ENCODE measurements around the gene TMEM132C.

Gene TMEM132C

DNA sequence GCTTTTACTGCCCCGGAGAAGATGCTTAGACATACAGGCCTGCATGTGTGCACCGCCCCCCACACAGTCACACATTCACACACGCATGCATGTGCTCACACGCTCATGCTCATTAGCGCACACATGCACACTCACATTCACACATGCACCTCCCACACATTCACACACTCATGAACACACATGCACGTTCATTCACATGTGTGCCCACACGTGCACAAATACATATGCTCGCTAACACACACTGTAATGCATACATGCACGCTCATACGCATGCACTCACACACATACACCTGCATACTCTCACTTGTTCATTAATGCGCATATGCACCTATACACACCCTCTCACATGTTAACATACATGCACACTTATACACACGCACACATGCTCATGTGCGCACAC is 21.9 kb downstream of the TMEM132C start:
- no peak for DNase-seq

DNA sequence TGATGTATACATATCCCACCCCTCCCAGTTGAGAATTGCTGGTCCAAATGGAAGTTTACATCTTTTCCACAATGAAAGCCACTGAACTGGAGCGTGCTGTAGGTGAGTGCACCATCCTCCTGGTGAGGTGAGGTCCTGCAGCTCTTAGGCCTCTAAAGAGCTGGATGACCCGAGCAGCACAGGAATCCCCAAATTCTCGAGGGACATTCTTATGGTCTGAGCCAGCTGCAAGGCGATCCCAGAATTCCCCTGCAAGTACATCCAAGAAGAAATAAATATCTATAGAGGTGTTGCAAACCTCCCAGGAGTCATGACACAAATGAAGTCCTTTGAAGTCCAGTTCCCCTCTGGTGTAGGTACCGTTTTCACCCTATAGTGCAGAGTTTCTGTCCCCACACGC is 24.0 kb downstream of the TMEM132C start:
- no peak for DNase-seq

DNA sequence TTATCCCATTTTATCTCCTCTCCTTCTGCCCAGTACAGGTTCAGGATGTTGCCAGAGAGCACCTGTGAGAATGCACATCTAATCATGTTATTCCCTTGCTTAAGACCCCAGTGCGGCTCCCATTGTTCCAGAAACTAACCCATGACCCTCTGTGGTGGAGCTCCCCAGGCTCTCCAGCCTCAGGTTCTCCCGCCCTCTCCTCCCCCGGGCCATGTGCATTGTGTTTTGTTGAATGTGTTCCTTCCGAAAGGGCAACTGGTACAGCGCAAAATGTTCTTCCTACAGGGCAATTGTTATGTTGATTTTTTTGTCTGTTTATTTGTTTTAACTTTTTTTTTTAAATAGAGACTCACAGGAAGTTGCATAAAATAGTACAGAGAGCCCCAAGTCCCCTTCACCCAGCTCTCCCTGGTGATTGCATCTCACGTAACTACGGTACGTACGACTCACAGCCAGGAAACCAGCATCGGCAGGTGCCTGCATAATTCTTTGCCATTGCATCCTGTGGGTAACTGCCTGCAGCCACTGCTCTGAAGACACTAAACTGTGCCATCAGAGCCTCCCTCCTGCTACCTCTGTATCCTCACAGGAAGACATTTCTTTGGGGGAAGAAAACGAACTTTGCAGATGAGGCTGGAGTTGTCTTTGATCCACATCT is 31.2 kb downstream of the TMEM132C start:
- DNase-seq = no peak

DNA sequence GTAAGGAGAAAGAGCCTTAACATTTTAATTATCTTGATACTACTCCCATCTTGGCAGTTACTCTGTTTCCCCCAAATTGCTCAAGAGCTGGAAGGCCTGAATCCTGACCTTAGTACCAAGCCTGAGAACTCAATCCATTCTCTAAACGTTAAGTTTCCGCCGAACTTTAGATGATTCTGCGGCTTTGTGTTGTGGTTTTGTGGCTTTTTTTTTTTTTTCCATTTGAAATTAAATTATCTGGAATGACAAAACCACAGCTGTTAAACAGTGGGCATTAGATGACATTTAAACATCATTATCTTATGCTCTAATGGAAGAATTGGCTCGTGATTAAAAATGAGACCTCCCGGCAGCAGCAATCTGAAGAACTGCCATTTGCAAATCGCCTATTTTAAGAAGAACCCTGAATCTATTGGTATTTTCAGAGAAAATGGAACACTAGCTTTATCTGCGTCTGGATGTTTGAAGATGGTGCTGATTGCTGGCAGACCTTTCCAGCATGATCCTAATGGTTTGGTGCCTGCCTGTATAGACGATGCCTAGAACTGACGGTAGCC is 38.4 kb downstream of the TMEM132C start:
- DNase-seq = no peak

DNA sequence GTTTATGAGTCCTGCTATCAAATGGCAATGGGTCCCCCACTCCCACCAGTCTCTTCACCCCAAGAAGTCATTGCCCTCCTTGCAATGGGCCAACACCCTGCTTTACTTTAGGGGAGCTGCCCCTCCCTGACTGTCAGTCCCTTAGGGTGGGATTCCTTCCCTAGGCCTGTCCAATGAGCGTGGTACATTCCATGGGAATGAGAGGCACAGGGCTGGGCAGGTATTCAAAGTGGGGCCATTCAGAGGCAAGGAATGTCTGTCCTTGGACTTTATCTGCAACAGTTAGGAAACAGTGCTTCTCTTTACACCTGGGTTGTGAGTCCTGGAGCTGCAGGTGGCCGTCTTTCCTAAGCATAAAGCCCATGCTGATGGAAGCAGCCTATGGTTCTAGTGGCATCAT is 40.8 kb downstream of the TMEM132C start:
- no peak for DNase-seq

DNA sequence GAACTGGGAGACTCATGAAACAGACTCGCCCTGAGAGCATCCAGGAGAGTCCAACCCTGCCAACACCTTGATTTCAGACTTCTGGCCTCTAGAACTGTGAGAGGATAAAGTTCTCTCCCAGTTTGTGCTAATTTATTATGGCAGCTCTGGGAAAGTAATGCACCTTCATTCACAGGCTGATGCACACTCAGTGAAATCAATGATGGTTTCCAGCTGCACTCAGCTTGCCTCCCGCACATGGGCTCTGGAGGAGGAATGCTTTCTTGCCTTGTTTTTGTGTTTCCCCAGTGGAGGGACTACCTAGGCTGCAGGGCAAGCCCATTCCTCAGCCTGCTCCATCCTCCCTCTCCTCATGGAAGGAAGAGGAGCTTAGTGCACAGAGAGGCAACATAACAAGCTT is 45.7 kb downstream of the TMEM132C start:
- no peak for DNase-seq

DNA sequence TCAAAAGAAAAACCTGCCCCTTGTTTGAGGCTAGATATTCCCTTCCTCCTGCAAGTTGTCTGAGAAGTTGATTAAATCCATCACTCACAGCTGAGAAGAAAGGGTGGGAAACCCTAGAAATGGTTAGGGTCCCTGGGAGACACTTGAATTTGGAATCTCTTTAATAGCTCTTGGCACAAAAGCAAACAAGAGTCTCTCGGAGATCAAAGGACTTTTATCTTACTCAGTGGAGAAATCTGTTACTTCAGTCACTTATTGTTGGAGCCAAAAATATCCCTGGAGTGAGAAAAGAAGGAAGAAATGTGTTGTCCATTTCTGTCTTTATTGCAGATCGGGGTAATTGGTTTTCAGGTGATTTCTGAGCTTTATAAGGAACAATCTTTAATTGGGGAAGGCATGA is 47.0 kb downstream of the TMEM132C start:
- no peak for DNase-seq

DNA sequence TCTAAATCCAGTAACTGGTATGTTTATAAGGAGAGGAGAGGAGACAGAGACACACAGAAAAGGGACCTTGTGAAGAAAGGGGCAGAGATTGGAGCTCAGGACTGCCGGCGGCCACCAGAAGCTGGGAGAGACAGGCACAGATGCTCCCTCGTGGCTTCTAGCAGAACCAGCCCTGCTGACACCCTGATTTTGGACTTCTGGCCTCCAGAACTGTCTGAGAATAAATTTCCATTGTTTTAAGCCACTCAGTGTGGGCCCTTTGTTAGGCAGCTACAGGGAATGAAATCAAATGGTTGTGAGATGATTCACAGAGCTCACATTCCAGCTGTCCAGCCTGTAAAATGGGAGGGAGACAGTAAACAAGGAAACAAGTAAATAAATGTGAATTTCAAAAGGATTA is 47.6 kb downstream of the TMEM132C start:
- DNase-seq = no peak

DNA sequence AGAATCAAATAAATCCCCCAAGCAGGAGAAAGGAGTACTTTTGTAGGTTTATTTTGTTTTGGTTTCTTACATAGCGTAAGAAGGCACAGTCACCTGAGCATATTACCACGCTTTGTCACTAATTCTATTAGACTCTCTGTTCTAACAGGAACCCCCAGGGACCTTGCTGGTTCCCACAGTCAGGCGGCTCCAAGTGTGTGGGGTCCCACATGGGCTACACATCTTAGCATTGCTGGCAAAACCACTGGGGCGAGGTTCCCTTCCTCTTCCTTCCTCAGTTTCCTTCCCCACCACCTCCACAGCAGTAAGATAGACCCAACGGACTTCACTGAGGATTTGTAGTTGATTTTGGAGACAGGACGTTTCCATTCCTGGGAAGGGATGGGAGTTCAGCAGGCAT is 49.1 kb downstream of the TMEM132C start:
- DNase-seq = no peak

DNA sequence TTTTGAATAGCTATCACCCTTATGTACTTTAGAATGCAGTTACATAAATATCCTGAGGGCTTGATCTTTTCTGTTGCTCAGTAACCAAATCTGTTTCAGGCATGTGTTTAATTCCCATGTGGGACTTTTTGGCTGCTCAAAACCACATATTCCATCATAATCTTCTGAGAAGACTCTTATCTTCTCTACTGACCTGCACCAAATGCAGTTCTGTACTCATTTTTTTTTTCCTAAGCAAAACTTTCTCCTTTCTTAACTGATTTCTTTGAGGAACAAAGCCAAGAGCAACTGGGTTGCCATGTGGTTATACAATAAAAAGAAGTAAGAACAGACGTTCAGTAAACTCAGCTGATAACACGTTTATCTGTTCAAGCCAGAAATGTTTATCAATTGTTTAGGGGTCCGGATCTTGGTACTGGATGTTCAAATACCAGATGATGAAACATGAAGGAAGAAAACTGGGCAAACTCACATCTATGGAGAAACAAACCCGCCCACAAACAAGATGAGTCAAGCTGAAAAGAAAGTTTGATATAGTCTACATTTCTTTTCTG is 50.1 kb downstream of the TMEM132C start:
- DNase-seq = no peak

DNA sequence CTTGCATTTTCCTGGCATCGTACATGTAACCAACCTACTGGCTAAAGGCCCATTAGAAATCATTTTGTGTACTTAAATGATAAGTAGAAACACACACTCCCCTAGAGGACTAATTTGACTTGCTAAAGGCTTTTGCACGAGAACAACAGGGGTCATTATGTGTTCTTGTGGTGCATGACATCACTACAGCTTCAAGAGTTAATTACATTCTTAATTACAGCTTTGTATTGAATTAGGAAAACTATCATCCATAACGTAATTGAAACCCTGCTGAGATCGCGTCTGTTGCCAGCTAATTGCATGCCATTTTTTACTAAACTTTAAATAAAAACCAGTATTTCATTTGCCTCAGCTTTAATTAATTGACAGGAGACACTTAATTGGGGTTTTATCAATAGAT is 51.4 kb downstream of the TMEM132C start:
- DNase-seq = no peak

DNA sequence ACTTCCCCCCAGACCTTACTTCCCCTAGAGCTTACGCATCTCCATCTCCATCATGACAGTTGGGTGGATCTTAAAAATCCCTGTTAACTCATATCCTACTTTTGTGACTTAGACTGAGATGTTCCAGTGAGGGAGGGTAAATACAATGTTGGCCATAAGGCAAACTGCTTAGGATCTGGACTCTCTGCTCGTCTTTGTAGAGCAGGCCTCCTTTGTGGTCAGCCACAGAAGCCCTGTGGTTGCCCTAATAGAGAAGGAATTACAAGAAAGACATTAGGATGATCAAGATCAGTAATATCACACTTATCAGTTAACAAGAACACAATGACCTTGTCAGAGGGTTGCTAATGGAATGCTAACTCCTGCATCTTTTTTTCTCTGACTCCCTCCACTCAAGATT is 52.0 kb downstream of the TMEM132C start:
- no peak for DNase-seq

DNA sequence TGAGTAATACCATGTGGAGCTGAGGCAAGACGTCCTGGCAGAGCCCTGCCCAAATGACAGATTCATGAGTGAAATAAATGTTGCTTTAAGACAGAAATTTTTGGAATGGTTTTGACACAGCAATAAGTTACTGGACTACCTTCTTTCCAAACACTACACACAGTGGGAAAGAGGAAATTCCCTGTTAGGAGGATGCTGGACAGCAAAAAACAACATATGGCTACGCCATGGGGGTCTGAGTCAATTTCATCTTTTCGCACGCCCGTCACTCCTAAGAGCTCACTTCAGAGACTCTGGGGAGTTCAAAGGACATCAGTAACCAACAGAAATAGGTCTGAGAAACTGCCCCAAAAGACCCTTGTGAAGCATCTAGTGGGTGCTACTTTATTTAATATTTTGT is 55.4 kb downstream of the TMEM132C start:
- no peak for DNase-seq

DNA sequence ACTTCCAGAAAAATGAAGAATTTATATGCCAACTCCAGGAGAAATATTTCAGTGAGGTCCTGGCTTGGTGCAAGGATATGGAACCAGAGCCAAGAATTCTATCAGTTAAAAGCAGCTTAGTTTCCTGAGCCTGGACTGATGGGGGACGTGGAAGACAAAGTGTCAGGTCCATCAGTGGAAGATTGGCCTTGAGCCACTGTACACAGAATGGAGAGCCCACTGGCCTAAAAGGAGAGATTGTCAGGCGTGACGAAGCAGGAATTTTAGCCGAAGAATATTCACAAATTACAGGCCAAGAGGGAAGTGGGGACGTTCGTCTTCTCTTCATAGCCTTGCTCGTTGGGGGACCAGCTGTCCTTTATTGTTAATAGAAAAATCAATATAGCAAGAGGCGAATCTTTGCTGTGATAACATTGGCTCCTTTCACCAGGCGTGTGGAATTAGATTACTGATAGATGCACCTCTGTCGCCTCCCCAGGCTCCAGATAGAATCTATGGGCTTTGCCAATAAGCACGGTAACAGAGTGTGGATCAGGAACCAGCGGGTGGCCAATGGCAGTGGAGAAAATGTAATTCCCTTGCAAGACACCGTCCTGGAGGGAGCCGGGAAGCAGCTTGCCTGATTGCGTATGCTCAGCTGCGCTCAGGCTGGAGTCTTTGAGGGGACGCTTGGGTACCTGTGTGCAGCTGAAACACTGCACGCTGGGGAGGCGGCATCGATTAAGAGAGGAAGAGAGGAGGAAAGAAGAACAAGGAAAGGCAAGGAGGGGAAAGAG is 56.4 kb downstream of the TMEM132C start:
- DNase-seq = no peak

DNA sequence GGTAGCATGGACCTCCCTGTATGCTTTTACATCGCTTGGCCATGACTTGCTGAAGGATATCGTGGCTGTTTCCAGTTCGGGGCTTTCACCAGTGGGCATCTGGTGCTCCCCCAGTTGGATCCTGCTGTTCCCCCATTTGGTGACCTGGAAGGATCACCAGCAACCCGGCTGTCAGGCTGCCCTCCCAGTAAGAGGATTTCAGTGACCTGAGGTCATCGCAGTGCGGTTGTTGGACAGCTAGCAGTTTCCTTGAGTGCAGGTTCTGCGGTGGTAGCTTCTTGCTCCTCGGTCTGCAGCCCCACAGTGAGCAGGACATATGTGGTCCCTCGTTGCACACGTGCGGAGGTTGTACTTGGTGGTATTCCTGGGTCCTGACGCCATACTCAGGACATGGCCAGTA is 58.7 kb downstream of the TMEM132C start:
- no peak for DNase-seq

DNA sequence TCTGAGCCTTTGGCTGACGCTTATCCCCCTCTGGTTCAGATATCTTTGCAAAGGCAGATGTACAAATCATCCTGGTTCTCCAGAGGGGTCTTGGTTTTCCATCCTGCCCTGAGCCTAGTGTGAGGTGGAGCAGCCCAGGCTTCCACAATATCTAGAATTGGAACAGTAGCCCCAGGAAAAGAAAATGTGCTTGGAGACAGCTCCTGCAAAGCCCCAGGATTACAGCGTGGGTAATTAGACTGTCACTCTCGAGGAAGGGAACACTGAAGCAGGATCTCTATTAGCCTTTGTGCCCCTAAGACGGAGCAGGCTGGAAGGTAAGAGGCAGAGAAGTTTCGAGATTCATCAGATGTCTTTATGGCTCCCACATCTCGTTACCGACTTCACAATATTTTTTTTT is 59.4 kb downstream of the TMEM132C start:
- DNase-seq = no peak

DNA sequence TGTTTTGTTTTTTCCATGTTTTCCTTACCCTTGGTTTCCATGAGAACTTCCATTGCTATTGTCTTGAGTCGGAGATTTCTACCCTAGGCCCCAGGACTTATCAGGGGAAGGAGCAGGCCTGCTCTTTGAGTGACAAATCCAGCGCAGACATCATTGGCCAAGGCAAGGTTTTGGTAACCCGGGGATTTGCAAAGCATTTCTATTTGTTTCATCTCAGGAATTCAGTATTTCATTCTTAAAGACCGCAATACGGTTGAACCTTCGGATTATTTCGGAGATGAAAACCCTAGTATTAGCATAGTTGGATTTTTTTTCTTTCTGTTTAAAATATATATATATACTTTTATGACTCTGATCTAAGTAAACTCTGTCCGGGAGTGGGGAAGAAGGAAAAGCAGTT is 62.0 kb downstream of the TMEM132C start:
- DNase-seq = no peak

DNA sequence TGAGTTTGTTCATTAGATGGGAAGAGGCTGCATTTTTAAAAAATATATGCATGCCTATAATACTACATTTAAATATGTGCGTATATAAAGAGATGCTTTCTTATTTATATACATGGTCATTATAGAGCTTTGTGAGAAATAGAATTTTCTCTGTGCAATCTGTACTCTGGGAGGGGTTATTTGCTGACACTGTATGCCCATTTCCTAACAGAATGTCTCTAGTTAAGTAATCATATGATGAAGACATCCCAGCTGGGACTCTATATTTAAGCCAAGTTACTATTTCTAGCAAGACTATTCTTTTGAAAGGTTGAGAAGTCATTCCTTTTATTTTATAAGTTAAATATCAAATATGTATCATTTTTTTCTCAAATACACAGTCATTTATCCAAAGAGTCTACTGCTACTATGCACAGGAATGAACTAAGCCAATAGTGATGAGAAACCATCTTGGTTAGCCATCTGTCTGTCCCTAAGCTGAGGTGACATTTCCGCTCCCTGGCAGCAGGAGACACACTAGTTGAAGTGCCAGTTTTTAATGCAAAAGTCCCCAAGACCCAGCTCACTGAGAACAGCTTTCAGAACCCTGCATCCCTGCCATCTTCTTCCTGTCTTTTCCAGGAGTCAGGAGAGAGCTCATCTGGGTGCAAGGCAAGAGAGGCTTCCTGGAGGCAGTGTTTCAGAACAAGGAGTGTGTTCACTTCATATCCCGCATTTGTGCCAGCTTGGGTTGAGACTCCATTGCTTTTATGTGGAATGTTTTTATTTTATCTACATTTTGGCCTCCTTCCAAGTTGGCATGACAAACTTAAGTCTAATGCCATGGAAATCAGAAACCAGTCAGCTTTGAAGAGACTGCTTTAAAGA is 69.5 kb downstream of the TMEM132C start:
- DNase-seq = no peak

DNA sequence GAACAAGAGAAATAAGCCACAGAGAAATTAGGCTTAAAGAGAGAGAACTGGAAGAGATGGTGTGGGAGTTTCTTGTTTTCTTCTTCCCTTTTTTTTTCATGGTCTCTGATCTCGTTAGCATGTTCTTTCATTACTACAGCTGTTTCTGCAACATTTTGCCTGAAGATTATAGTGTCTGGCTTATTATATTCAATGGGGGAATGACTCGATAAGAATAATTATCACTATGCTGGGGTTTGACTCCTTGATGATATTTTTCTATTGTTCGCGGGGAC is 70.0 kb downstream of the TMEM132C start:
- DNase-seq = no peak

DNA sequence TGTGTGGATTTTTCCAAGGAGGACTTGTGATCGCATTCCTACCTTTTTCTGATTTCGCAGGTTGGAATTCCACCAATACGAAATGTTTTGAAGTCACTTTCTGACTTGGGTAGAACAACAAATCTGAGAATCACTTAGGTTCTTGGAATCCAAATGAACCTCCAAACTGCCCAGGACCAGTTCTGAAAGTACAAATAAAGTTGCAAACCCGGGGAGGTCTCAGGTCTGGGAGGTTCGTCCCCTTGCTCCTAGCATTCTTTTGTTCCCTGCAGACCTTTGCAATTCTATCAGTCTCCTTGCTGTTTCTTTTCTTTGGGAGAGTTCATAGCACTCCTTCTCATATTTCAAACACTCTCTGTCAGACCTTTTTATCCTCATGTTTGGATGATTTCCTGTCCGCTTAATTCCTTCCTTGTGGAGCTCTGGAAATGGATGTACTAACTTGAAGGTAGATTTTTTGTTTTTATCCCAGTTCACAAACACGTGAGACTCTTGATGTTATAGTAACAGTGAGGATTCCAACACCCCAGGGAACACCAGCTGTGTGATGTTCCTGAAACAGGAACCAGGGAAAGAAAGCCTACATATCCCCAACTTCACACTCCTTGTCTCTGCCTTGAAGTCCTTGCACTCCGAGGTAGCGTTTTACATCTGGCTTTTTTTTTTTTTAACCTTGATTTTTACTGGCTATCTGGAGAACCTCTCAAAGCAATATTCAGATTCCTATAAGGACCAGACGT is 70.6 kb downstream of the TMEM132C start:
- no peak for DNase-seq

DNA sequence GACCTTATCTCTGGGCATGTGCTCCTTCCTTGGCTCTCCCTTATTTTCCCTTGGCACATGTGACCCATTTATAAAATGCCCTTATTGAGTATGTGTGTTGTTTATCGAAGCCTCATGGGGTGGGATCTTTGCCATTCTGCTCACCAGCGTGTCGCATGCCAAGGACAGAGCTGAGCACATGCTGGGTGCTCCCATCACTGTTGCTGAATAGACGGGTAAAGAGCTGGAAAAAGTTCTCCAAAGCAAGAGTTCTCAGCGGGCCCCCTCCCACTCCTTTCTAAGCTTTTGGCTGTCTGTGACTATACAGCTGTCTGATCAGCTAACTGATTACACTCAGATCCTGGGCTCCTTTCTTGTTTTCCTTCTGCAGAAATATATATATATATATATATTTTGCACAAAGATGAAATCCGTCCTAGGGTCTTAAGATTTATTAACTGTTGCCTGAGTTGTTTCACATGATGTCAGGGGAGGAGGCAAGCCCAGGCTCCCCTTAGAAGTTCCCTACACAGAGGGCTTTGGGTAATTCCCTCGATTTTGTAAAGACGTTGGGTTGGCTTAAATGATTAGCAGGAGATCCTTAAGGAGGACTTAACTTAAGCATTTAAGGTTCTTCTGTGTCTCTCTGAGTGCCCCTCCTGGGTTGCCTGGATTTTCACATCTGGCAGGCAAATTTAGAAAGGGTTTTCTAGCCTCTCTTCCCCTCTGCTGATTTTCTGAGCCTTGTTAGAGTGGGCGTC is 71.6 kb downstream of the TMEM132C start:
- no peak for DNase-seq

DNA sequence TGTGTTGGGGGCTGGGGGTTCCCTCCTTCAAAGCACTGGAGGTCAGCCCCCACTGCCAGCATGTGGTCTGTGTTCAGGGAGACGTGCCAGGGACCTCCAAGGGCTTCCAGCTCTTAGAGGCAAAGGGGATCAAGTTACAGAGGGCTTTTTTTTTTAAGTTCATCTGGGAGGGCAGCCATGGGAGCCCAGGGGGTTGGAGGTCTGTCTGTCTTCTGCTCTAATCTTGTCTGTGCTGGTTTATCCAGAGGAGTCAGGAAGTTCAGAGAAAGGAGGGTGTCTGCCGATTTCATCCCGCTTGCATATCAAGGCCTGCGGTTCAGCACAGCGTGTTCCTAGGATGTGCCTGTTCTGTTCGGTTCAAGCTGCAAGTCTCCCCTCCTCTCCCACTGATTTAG is 72.2 kb downstream of the TMEM132C start:
- DNase-seq = no peak

Measured in stimulated activated CD8-positive, alpha-beta memory T cell treated with anti-CD3 and anti-CD28 coated beads, Interleukin-4, amount 100 ng/mL, for 48 hours (primary cell).